ENCODE data around the gene CA5B.

DNA sequence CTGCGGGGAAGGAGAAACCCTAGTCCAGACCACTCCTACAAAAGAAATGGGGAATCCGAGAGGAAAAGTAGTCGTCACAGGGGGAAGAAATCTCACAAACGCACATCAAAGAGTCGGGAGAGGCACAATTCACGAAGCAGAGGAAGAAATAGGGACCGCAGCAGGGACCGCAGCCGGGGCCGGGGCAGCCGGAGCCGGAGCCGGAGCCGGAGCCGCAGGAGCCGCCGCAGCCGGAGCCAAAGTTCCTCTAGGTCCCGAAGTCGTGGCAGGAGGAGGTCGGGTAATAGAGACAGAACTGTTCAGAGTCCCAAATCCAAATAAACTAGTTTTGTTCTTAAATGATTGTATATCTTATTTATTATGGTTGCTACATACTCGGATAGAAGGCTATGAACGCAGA, 84.9 kb downstream of the CA5B start:
- TF ChIP-seq, protein P1, sequence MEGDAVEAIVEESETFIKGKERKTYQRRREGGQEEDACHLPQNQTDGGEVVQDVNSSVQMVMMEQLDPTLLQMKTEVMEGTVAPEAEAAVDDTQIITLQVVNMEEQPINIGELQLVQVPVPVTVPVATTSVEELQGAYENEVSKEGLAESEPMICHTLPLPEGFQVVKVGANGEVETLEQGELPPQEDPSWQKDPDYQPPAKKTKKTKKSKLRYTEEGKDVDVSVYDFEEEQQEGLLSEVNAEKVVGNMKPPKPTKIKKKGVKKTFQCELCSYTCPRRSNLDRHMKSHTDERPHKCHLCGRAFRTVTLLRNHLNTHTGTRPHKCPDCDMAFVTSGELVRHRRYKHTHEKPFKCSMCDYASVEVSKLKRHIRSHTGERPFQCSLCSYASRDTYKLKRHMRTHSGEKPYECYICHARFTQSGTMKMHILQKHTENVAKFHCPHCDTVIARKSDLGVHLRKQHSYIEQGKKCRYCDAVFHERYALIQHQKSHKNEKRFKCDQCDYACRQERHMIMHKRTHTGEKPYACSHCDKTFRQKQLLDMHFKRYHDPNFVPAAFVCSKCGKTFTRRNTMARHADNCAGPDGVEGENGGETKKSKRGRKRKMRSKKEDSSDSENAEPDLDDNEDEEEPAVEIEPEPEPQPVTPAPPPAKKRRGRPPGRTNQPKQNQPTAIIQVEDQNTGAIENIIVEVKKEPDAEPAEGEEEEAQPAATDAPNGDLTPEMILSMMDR (conservative IDR thresholded peaks at IDR 0.05): no peak
- no peak for TF ChIP-seq EZH2 (IDR thresholded peaks at IDR 0.05; ENCODE audit: low read depth)

Data from PC-9 (cell line).